Keratinocyte (primary cell): ENCODE data around the gene RAP1GAP. TPM values are rescaled to one million over a fixed set of nuclear protein-coding genes. Genes with fewer than 3 reads are reported as not detected.

ENCODE experiments used
- DNase-seq: peaks from one replicate; pipeline ENCODE4 v3.0.0-alpha.2; 2011; ENCODE audit warnings: low read depth, missing footprints, low spot score
- FAIRE-seq: peaks from 2 replicates; lab custom pipeline; 2011; peaks lifted over from hg19 to GRCh38; lab: Jason Lieb, UNC
- H2AFZ ChIP-seq: 2 replicates; pipeline ENCODE4 v1.6.0; 2012; ENCODE audit warnings: low read length, control low read depth, inconsistent platforms; ENCODE audit not compliant: control insufficient read depth
- H3K27ac ChIP-seq: 2 replicates; pipeline ENCODE4 v1.5.1; 2011; ENCODE audit warnings: low read length; ENCODE audit not compliant: control insufficient read depth, insufficient read depth
- H3K27me3 ChIP-seq: 3 replicates; pipeline ENCODE4 v1.6.0; 2011; ENCODE audit warnings: low read length; ENCODE audit not compliant: control insufficient read depth, insufficient read depth; ENCODE audit errors: extremely low read depth
- H3K36me3 ChIP-seq, 2 experiments: 2 replicates in 1 of 2; 3 replicates in 1 of 2; pipeline ENCODE4 v1.5.1; 2011; ENCODE audit warnings: low read length in 2 of 2, mild to moderate bottlenecking in 1 of 2; ENCODE audit not compliant: control insufficient read depth in 2 of 2, insufficient read depth in 2 of 2; ENCODE audit errors: extremely low read depth in 1 of 2
- H3K4me1 ChIP-seq: 3 replicates; pipeline ENCODE4 v1.5.1; 2011; ENCODE audit warnings: low read length; ENCODE audit not compliant: control insufficient read depth, insufficient read depth; ENCODE audit errors: extremely low read depth
- H3K4me2 ChIP-seq: 3 replicates; pipeline ENCODE4 v1.6.0; 2011; ENCODE audit warnings: low read depth, low read length; ENCODE audit not compliant: control insufficient read depth, insufficient read depth; ENCODE audit errors: extremely low read depth
- H3K4me3 ChIP-seq, 3 experiments: fragments of 200-600 bp in 1 of 3; sonication (generic) in 1 of 3; 2 replicates in 2 of 3; 3 replicates in 1 of 3; pipeline ENCODE4 v1.5.1; 2011 to 2016; ENCODE audit warnings: low read length in 3 of 3, mild to moderate bottlenecking in 3 of 3, control low read depth in 2 of 3, inconsistent platforms in 1 of 3, low read depth in 1 of 3, mixed read lengths in 1 of 3, mixed run types in 1 of 3, moderate library complexity in 1 of 3; ENCODE audit not compliant: control insufficient read depth in 2 of 3, insufficient read depth in 2 of 3; ENCODE audit errors: extremely low read depth in 1 of 3
- H3K79me2 ChIP-seq: 2 replicates; pipeline ENCODE4 v1.6.0; 2012; ENCODE audit warnings: low read length; ENCODE audit not compliant: control insufficient read depth, insufficient read depth
- H3K9ac ChIP-seq: 3 replicates; pipeline ENCODE4 v1.6.0; 2011; ENCODE audit warnings: low read length; ENCODE audit not compliant: control insufficient read depth, insufficient read depth; ENCODE audit errors: extremely low read depth
- H3K9me1 ChIP-seq: 3 replicates; pipeline ENCODE4 v1.6.0; 2011; ENCODE audit warnings: low read length; ENCODE audit not compliant: control insufficient read depth, insufficient read depth; ENCODE audit errors: extremely low read depth
- H3K9me3 ChIP-seq: 2 replicates; pipeline ENCODE4 v1.5.1; 2012; ENCODE audit warnings: low read depth, low read length; ENCODE audit not compliant: control insufficient read depth
- H4K20me1 ChIP-seq: 3 replicates; pipeline ENCODE4 v1.6.0; 2011; ENCODE audit warnings: low read length; ENCODE audit not compliant: control insufficient read depth, insufficient read depth; ENCODE audit errors: extremely low read depth
- EZH2 ChIP-seq: IDR thresholded peaks from one replicate; pipeline ENCODE4 v1.6.1; 2012; ENCODE audit warnings: inconsistent platforms, mild to moderate bottlenecking, low read length, moderate library complexity
- dilution Hi-C: fragments of 300-500 bp; cut with MboI; formaldehyde crosslinking; loops from one replicate; pipeline ENCODE4 v1.7.0; 2020; ENCODE audit warnings: low sequenced_read_pairs; ENCODE audit not compliant: extremely low pct_ligation_motif_present
- polyA plus RNA-seq, 5 experiments: library from polyadenylated mRNA; depleted of rRNA in 3 of 5; stranded (reverse) in 3 of 5; stranded (forward) in 1 of 5; unstranded in 1 of 5; fragments of >200 nt; gene quantifications; 1 replicate in 1 of 5; 2 replicates in 3 of 5; 3 replicates in 1 of 5; pipeline versions ENCODE4 v1.2.1 to v1.2.3, GENCODE V29; 2011 to 2012; ENCODE audit warnings: missing spikeins in 2 of 5, low read depth in 1 of 5, low replicate concordance in 1 of 5
- TF ChIP-seq, protein P1 (sequence below), 3 experiments: IDR thresholded peaks in 1 of 3; conservative IDR thresholded peaks in 1 of 3; optimal IDR thresholded peaks in 1 of 3; 2 replicates in 2 of 3; 3 replicates in 1 of 3; pipeline versions ENCODE3 to v1.5.1; 2011; ENCODE audit warnings: low read length in 3 of 3, mild to moderate bottlenecking in 3 of 3, moderate library complexity in 2 of 3, control low read depth in 1 of 3, inconsistent platforms in 1 of 3; ENCODE audit not compliant: insufficient read depth in 2 of 3; ENCODE audit errors: extremely low read depth in 1 of 3

Gene RAP1GAP
- polyA plus RNA-seq, 1 donor (not counting 4 experiments of a cell fraction or from before 2014, with no cell fraction given) = 1.1 TPM

DNA sequence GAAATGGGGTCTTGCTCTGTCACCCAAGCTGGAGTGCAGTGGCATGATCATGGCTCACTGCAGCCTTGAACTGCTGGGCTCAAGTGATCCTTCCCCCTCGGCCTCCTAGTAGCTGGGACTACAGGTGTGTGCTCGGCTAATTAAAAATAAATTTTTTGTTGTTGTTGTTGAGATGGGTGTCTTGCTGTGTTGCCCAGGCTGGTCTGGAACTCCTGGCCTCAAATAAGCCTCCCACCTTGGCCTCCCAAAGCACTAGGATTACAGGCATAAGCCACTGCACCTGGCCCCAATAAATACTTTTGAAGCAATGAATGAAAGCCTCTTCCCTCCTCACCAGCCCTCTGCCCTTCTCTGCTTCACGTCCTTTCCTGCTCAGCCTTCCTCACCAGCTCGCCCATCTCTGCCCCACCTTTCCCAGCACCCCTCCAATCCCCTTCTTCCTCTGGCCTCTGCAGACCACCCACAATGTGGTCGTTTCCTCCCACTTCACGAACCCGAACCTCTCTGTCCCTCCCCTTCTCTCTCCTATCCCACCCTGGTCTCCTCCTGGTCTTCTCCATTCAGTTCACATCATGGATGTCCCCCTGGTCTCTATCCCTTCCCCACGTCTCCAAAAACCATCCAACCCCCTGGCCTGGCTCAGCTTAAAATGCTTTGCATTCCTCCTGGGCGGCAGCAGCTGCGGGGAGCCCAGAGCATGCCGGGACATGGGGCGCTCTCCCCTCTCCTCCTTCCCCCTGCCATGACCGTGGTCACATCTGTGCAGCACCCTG is 38.4 kb downstream of the RAP1GAP start:
- no peak overlapping the region for H3K27ac ChIP-seq
- H3K4me1 ChIP-seq = peaks cover 23% of the 10 kb centered on the region
- no peak for TF ChIP-seq EZH2
- TF ChIP-seq, protein P1, sequence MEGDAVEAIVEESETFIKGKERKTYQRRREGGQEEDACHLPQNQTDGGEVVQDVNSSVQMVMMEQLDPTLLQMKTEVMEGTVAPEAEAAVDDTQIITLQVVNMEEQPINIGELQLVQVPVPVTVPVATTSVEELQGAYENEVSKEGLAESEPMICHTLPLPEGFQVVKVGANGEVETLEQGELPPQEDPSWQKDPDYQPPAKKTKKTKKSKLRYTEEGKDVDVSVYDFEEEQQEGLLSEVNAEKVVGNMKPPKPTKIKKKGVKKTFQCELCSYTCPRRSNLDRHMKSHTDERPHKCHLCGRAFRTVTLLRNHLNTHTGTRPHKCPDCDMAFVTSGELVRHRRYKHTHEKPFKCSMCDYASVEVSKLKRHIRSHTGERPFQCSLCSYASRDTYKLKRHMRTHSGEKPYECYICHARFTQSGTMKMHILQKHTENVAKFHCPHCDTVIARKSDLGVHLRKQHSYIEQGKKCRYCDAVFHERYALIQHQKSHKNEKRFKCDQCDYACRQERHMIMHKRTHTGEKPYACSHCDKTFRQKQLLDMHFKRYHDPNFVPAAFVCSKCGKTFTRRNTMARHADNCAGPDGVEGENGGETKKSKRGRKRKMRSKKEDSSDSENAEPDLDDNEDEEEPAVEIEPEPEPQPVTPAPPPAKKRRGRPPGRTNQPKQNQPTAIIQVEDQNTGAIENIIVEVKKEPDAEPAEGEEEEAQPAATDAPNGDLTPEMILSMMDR (optimal IDR thresholded peaks at IDR 0.05 in 1 of 3, IDR thresholded peaks at IDR 0.05 in 1 of 3, conservative IDR thresholded peaks at IDR 0.05 in 1 of 3; ENCODE audit: extremely low read depth in 1 of 3, insufficient read depth in 2 of 3, low read length in 3 of 3) = no peak
- H3K36me3 ChIP-seq = no peaks in the 10 kb centered on the region
- no peaks in the 10 kb centered on the region for H3K79me2 ChIP-seq
- H2AFZ ChIP-seq = no peak overlapping the region
- DNase-seq (no peak), FAIRE-seq (no peak)
- no peaks in the 10 kb centered on the region for H4K20me1 ChIP-seq
- no peak overlapping the region for H3K4me3 ChIP-seq
- H3K9me1 ChIP-seq = no peaks in the 10 kb centered on the region
- H3K9me3 ChIP-seq = no peaks in the 10 kb centered on the region
- no peak overlapping the region for H3K4me2 ChIP-seq
- H3K9ac ChIP-seq = no peak overlapping the region
- H3K27me3 ChIP-seq = peaks cover 4% of the 10 kb centered on the region
- dilution Hi-C loops = no loop called here

DNA sequence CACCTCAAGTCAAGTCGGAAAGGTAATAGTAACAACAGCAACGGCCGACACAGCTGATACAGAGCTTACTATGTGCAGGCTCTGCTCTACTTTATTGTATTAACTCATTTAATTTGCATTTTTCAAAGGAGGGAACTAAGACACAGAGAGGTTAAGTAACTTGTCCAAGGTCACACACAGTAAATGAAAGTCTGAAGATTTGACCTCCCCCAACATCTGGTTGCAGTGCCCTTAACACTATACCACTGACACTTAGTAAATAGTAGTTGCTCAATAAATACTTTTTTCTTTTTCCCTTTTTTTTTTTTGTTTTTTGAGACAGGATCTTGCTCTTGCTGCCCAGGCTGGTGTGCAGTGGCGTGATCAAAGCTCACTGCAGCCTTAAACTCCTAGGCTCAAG is 39.2 kb downstream of the RAP1GAP start:
- DNase-seq (no peak), FAIRE-seq (no peak)
- Histone ChIP-seq H3K27ac (no peak overlapping the region), H3K4me2 (no peak overlapping the region), H3K79me2 (no peaks in the 10 kb centered on the region), H3K36me3 (no peaks in the 10 kb centered on the region), H3K9me1 (no peaks in the 10 kb centered on the region), H2AFZ (no peak overlapping the region), H3K4me3 (no peak overlapping the region), H3K9me3 (no peaks in the 10 kb centered on the region), H3K9ac (no peak overlapping the region), H4K20me1 (no peaks in the 10 kb centered on the region), H3K4me1 (peaks cover 23% of the 10 kb centered on the region), H3K27me3 (no peaks in the 10 kb centered on the region)
- no peak for TF ChIP-seq EZH2
- TF ChIP-seq, protein P1 (optimal IDR thresholded peaks at IDR 0.05 in 1 of 3, IDR thresholded peaks at IDR 0.05 in 1 of 3, conservative IDR thresholded peaks at IDR 0.05 in 1 of 3; ENCODE audit: extremely low read depth in 1 of 3, insufficient read depth in 2 of 3, low read length in 3 of 3) = no peak
- dilution Hi-C loops = no loop called here
